ENCODE data around the gene ANKRD6. TPM values are rescaled to one million over a fixed set of nuclear protein-coding genes. Genes with fewer than 3 reads are reported as not detected.

ANKRD6 gene
- total RNA-seq, 4 donors from 2014 or later = 7.7 to 18.5 (median 11.9) TPM

- TF ChIP-seq CTCF (IDR thresholded peaks at IDR 0.05; ENCODE audit: low read depth) = no peak
Observed at GRCh38 chr6:89542081-89542857, 109.3 kb downstream of the ANKRD6 start.

GRCh38 chr6:89542866-89543265, 109.9 kb downstream of the ANKRD6 start:
- TF ChIP-seq CTCF (IDR thresholded peaks at IDR 0.05; ENCODE audit: low read depth) = no peak

GRCh38 chr6:89547281-89547680, 114.3 kb downstream of the ANKRD6 start:
- no peak for TF ChIP-seq CTCF (IDR thresholded peaks at IDR 0.05; ENCODE audit: low read depth)

GRCh38 chr6:89553431-89553830, 120.5 kb downstream of the ANKRD6 start:
- no peak for TF ChIP-seq CTCF (IDR thresholded peaks at IDR 0.05; ENCODE audit: low read depth)

GRCh38 chr6:89554106-89554505, 121.2 kb downstream of the ANKRD6 start:
- TF ChIP-seq CTCF (IDR thresholded peaks at IDR 0.05; ENCODE audit: low read depth) = no peak

- no peak for TF ChIP-seq CTCF (IDR thresholded peaks at IDR 0.05; ENCODE audit: low read depth)
Observed at GRCh38 chr6:89555031-89555430, 122.1 kb downstream of the ANKRD6 start.

GRCh38 chr6:89555806-89556205, 122.9 kb downstream of the ANKRD6 start:
- no peak for TF ChIP-seq CTCF (IDR thresholded peaks at IDR 0.05; ENCODE audit: low read depth)

Data from subcutaneous adipose tissue (tissue), 4 donors.